Hepatocyte (in vitro differentiated cells): ENCODE results near the gene KCNE5.

ENCODE experiments used
- EZH2 ChIP-seq: fragments of 200-600 bp; sonication (generic); IDR thresholded peaks from 2 replicates; pipeline ENCODE4 v1.6.1; 2016; ENCODE audit warnings: antibody characterized with exemption, mild to moderate bottlenecking, borderline replicate concordance
- EZH2phosphoT487 ChIP-seq: fragments of 200-600 bp; sonication (generic); IDR thresholded peaks from one replicate; pipeline ENCODE4 v1.6.1; 2018; ENCODE audit warnings: antibody characterized with exemption, mild to moderate bottlenecking, low read depth, moderate library complexity; ENCODE audit not compliant: unreplicated experiment, severe bottlenecking
- TF ChIP-seq, protein P1 (sequence below): fragments of 200-600 bp; sonication (generic); IDR thresholded peaks from 2 replicates; pipeline ENCODE4 v1.5.1; 2016; ENCODE audit warnings: antibody characterized with exemption, mild to moderate bottlenecking; ENCODE audit not compliant: poor library complexity

- TF ChIP-seq EZH2: no peak
- TF ChIP-seq, protein P1, sequence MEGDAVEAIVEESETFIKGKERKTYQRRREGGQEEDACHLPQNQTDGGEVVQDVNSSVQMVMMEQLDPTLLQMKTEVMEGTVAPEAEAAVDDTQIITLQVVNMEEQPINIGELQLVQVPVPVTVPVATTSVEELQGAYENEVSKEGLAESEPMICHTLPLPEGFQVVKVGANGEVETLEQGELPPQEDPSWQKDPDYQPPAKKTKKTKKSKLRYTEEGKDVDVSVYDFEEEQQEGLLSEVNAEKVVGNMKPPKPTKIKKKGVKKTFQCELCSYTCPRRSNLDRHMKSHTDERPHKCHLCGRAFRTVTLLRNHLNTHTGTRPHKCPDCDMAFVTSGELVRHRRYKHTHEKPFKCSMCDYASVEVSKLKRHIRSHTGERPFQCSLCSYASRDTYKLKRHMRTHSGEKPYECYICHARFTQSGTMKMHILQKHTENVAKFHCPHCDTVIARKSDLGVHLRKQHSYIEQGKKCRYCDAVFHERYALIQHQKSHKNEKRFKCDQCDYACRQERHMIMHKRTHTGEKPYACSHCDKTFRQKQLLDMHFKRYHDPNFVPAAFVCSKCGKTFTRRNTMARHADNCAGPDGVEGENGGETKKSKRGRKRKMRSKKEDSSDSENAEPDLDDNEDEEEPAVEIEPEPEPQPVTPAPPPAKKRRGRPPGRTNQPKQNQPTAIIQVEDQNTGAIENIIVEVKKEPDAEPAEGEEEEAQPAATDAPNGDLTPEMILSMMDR: no peak
- TF ChIP-seq EZH2phosphoT487: no peak
These were observed 43.0 kb upstream of the KCNE5 start for GRCh38 chrX:109667986-109668385.
